CD14-positive monocyte (primary cell): ENCODE results near the gene KRTAP5-3. TPM values are rescaled to one million over a fixed set of nuclear protein-coding genes. Genes with fewer than 3 reads are reported as not detected.

Source experiments
- DNase-seq, 3 donors: peaks; one replicate each; pipeline ENCODE4 v3.0.0-alpha.2; 2011 to 2022
- H2AFZ ChIP-seq: 2 replicates; pipeline ENCODE4 v1.6.0; 2012; ENCODE audit warnings: mild to moderate bottlenecking, low read depth, low read length, inconsistent platforms; ENCODE audit not compliant: insufficient read depth, poor library complexity, severe bottlenecking
- H3K27ac ChIP-seq, 2 donors: 1 replicate in 1 of 2; 2 replicates in 1 of 2; pipeline ENCODE4 v1.5.1; 2012 to 2013; ENCODE audit warnings: low read length in 2 of 2, control low read depth in 1 of 2, inconsistent platforms in 1 of 2, low read depth in 1 of 2, mild to moderate bottlenecking in 1 of 2
- H3K27me3 ChIP-seq, 2 donors: one replicate each; pipeline versions ENCODE4 v1.6.0 to v1.6.1; 2011 to 2013; ENCODE audit warnings: low read length in 2 of 2; ENCODE audit not compliant: control insufficient read depth in 2 of 2, insufficient read depth in 2 of 2
- H3K36me3 ChIP-seq, 2 donors: replicated peaks in 1 of 2; 1 replicate in 1 of 2; 2 replicates in 1 of 2; pipeline versions ENCODE4 v1.5.1 to v1.6.1; 2012 to 2013; ENCODE audit warnings: low read length in 2 of 2, control low read depth in 1 of 2, inconsistent platforms in 1 of 2, mild to moderate bottlenecking in 1 of 2; ENCODE audit not compliant: insufficient read depth in 2 of 2, control insufficient read depth in 1 of 2
- H3K4me1 ChIP-seq, 2 donors: 1 replicate in 1 of 2; 2 replicates in 1 of 2; pipeline versions ENCODE4 v1.5.1 to v1.6.1; 2012 to 2013; ENCODE audit warnings: low read length in 2 of 2, control low read depth in 1 of 2, inconsistent platforms in 1 of 2, mild to moderate bottlenecking in 1 of 2, moderate library complexity in 1 of 2; ENCODE audit not compliant: insufficient read depth in 2 of 2, control insufficient read depth in 1 of 2
- H3K4me2 ChIP-seq: replicated peaks from 2 replicates; pipeline ENCODE3; 2012; ENCODE audit warnings: low read length, moderate library complexity, mild to moderate bottlenecking; ENCODE audit not compliant: poor library complexity, severe bottlenecking; ENCODE audit errors: extremely low read depth
- H3K4me3 ChIP-seq, 3 experiments: fragments of 200-600 bp in 1 of 3; sonication (generic) in 1 of 3; replicated peaks in 1 of 3; 1 replicate in 2 of 3; 2 replicates in 1 of 3; pipeline ENCODE4 v1.5.1; 2011 to 2013; ENCODE audit warnings: low read length in 3 of 3, mild to moderate bottlenecking in 3 of 3, control low read depth in 2 of 3, low read depth in 2 of 3, inconsistent platforms in 1 of 3, moderate library complexity in 1 of 3
- H3K79me2 ChIP-seq: 2 replicates; pipeline ENCODE4 v1.6.0; 2012; ENCODE audit warnings: mild to moderate bottlenecking, control low read depth, inconsistent platforms, low read length, moderate library complexity; ENCODE audit not compliant: insufficient read depth
- H3K9ac ChIP-seq: 2 replicates; pipeline ENCODE4 v1.6.0; 2017; ENCODE audit warnings: low read length, mild to moderate bottlenecking; ENCODE audit not compliant: insufficient read depth, poor library complexity, severe bottlenecking
- H3K9me3 ChIP-seq, 2 donors: replicated peaks in 1 of 2; 1 replicate in 1 of 2; 2 replicates in 1 of 2; pipeline versions ENCODE4 v1.5.1 to v1.6.1; 2012 to 2013; ENCODE audit warnings: low read length in 2 of 2, control low read depth in 1 of 2; ENCODE audit not compliant: control insufficient read depth in 1 of 2, insufficient read depth in 1 of 2
- H4K20me1 ChIP-seq: 2 replicates; pipeline ENCODE4 v1.6.0; 2012; ENCODE audit warnings: mild to moderate bottlenecking, low read length, control low read depth, moderate library complexity; ENCODE audit not compliant: insufficient read depth
- H3K27ac Mint-ChIP-seq, 7 donors: one replicate each; pipeline ENCODE4 v1.8.0; 2020; ENCODE audit warnings: mild to moderate bottlenecking in 7 of 7, mixed read lengths in 7 of 7, moderate library complexity in 6 of 7, inconsistent platforms in 2 of 7
- H3K27me3 Mint-ChIP-seq, 3 donors: one replicate each; pipeline ENCODE4 v1.8.0; 2021 to 2022; ENCODE audit warnings: low read depth in 3 of 3, mild to moderate bottlenecking in 3 of 3, mixed read lengths in 3 of 3, moderate library complexity in 3 of 3, inconsistent platforms in 1 of 3
- H3K36me3 Mint-ChIP-seq, 2 donors: one replicate each; pipeline ENCODE4 v1.8.0; 2020; ENCODE audit warnings: mixed read lengths in 2 of 2, inconsistent platforms in 1 of 2, mild to moderate bottlenecking in 1 of 2
- H3K4me1 Mint-ChIP-seq: one replicate; pipeline ENCODE4 v1.8.0; 2020; ENCODE audit warnings: mild to moderate bottlenecking, mixed read lengths
- H3K4me3 Mint-ChIP-seq, 2 donors: one replicate each; pipeline ENCODE4 v1.8.0; 2020; ENCODE audit warnings: mild to moderate bottlenecking in 2 of 2, mixed read lengths in 2 of 2, moderate library complexity in 1 of 2
- H3K9me3 Mint-ChIP-seq, 7 donors: one replicate each; pipeline ENCODE4 v1.8.0; 2020 to 2022; ENCODE audit warnings: mixed read lengths in 7 of 7, mild to moderate bottlenecking in 6 of 7, moderate library complexity in 6 of 7, inconsistent platforms in 2 of 7
- WGBS: methylation state at CpG from one replicate; pipeline ENCODE4 v1.1.5; 2013; ENCODE audit warnings: missing lambda C conversion rate; ENCODE audit not compliant: insufficient coverage; 5-methylcytosine and 5-hydroxymethylcytosine counted together
- intact Hi-C, 2 donors: fragments of 100-400 bp; cut with micrococcal nuclease; formaldehyde crosslinking; loops; one replicate each; pipeline versions ENCODE4 v1.15.0 to v1.15.1; 2023
- polyA plus RNA-seq, 3 donors: library from polyadenylated mRNA; depleted of rRNA in 1 of 3; unstranded in 2 of 3; stranded (reverse) in 1 of 3; fragments of 300-500 nt in 2 of 3; fragments of >200 nt in 1 of 3; fragmentation: Illumina TruSeq in 2 of 3; gene quantifications; 1 replicate in 2 of 3; 2 replicates in 1 of 3; pipeline ENCODE4 v1.2.3, GENCODE V29; 2012 to 2021
- TF ChIP-seq, protein P1 (sequence below): fragments of 200-600 bp; IDR thresholded peaks from one replicate; pipeline ENCODE4 v1.8.0; 2022; ENCODE audit warnings: antibody characterized with exemption, mild to moderate bottlenecking

KRTAP5-3 gene
- polyA plus RNA-seq, 3 donors = not detected

DNA sequence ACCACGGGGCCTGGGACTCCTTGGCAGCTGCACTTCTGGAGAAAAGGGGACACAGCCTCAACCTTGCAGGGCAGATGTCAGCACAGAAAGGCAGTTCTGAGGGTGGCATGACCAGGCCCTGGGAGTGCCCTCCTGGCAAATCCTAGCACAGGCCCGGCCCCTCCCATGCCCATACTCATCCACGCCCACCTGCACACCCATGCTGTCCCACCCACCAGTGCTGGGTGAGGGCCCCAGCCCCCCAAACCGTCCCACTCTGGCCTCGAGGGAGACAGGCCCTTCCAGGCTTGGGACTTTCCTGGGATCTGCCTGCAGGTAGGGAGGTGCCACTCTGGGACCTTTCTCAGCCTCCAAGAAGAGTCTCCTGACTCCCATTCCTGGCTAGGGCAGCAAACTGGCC lies 46.3 kb downstream of the KRTAP5-3 start:
- Histone ChIP-seq H2AFZ (no peak overlapping the region), H3K4me3 (no peak overlapping the region), H3K27ac (no peak overlapping the region), H3K79me2 (no peaks in the 10 kb centered on the region), H3K36me3 (no peaks in the 10 kb centered on the region), H3K27me3 (peaks cover 0 to 16% of the 10 kb centered on the region in 2 donors), H3K9ac (no peak overlapping the region), H3K4me2 (no peak overlapping the region), H4K20me1 (no peaks in the 10 kb centered on the region), H3K9me3 (no peaks in the 10 kb centered on the region), H3K4me1 (no peaks in the 10 kb centered on the region)
- Mint-ChIP-seq H3K27ac (no peak overlapping the region), H3K36me3 (no peaks in the 10 kb centered on the region), H3K4me3 (no peak overlapping the region), H3K4me1 (no peaks in the 10 kb centered on the region), H3K9me3 (peaks cover 0 to 3% (median 0%) of the 10 kb centered on the region in 7 donors), H3K27me3 (peaks cover 15 to 50% (median 25%) of the 10 kb centered on the region in 3 donors)
- intact Hi-C loops = no loop called here
- WGBS = 92% methylated on average over 4 of the region's 5 CpGs
- no peak for DNase-seq
- TF ChIP-seq, protein P1, sequence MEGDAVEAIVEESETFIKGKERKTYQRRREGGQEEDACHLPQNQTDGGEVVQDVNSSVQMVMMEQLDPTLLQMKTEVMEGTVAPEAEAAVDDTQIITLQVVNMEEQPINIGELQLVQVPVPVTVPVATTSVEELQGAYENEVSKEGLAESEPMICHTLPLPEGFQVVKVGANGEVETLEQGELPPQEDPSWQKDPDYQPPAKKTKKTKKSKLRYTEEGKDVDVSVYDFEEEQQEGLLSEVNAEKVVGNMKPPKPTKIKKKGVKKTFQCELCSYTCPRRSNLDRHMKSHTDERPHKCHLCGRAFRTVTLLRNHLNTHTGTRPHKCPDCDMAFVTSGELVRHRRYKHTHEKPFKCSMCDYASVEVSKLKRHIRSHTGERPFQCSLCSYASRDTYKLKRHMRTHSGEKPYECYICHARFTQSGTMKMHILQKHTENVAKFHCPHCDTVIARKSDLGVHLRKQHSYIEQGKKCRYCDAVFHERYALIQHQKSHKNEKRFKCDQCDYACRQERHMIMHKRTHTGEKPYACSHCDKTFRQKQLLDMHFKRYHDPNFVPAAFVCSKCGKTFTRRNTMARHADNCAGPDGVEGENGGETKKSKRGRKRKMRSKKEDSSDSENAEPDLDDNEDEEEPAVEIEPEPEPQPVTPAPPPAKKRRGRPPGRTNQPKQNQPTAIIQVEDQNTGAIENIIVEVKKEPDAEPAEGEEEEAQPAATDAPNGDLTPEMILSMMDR = no peak

DNA sequence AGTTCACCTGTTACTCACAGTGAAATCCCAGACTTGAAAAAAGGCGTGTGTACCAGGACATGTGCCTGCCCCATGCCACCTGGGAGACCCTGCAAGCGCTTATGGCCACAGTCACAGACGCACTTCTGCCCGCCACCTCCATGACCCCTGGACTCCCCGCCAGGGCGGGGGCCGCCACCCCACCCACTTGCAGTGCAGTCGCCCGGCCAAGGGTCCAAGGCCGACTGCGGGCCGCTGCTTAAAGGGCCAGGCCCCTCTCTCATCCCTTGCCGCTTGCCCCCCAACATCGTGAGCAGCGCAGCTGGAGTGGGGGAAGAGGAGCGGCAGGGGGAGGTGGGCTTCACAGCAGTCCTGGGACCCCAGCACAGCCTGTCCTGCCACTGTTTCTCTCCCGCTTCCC lies 47.0 kb downstream of the KRTAP5-3 start:
- no peak for DNase-seq
- H3K4me3 Mint-ChIP-seq = no peak overlapping the region
- Histone ChIP-seq H3K79me2 (no peaks in the 10 kb centered on the region), H3K4me1 (no peaks in the 10 kb centered on the region), H3K4me2 (no peak overlapping the region), H2AFZ (no peak overlapping the region), H3K4me3 (no peak overlapping the region), H3K27me3 (peaks cover 0 to 14% of the 10 kb centered on the region in 2 donors), H3K9ac (no peak overlapping the region), H4K20me1 (no peaks in the 10 kb centered on the region), H3K9me3 (no peaks in the 10 kb centered on the region), H3K36me3 (no peaks in the 10 kb centered on the region), H3K27ac (no peak overlapping the region)
- H3K27ac Mint-ChIP-seq = no peak overlapping the region
- 98% methylated on average over 9 of the region's 17 CpGs for WGBS
- peaks cover 0 to 3% (median 0%) of the 10 kb centered on the region in 7 donors for H3K9me3 Mint-ChIP-seq
- H3K36me3 Mint-ChIP-seq = no peaks in the 10 kb centered on the region
- peaks cover 15 to 48% (median 26%) of the 10 kb centered on the region in 3 donors for H3K27me3 Mint-ChIP-seq
- TF ChIP-seq, protein P1 = no peak
- intact Hi-C loops = no loop called here
- H3K4me1 Mint-ChIP-seq = no peaks in the 10 kb centered on the region
